Measurements from ENCODE around the gene SYNPO2L. TPM values are rescaled to one million over a fixed set of nuclear protein-coding genes. Genes with fewer than 3 reads are reported as not detected.

Gene SYNPO2L
- total RNA-seq, 1 experiment from 2014 or later = 0.22 TPM

DNA sequence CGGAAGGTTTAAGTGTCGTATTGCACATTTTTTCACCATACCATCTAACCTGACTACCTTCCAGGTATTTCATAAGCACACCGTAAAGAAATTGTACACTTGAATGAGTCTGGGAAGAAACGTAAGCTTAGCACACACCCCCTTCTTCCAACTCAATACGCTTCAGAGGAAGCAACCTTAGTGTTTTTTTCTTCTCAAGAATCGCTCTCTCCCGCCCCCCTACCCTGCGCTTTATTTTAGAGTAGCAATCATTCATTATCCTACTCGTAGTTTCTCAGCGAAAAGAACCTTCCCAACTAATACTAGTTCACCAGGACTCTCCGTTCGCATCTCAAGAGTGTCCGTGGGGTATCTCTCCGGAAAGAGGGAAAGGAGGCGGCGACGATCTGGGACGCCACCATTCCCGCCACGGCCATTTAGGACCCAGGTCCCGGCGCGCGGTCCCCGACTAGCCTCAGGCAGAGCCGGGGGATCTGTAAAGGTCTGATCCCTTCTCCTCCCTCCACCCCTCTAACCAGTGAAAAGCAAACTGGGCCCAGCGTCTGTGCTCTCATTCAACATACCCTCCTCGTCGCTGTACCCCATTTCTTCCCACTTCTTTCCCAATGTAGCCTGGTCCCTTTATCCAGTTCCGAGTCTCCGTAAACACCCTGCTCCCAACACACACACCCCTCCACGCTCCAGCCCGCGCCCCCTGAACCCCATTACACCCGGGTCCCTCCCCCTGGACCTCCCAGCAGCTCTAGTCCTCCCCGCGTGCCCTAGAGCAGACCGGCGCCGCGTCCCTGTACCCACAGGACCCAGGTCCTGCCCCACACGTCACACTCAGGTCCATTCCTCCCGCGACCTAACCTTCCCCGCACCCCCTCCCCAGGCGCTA lies 30.6 kb downstream of the SYNPO2L start:
- H3K4me3 Mint-ChIP-seq = peak overlapping the region; percentile 97
- TF ChIP-seq, protein P1, sequence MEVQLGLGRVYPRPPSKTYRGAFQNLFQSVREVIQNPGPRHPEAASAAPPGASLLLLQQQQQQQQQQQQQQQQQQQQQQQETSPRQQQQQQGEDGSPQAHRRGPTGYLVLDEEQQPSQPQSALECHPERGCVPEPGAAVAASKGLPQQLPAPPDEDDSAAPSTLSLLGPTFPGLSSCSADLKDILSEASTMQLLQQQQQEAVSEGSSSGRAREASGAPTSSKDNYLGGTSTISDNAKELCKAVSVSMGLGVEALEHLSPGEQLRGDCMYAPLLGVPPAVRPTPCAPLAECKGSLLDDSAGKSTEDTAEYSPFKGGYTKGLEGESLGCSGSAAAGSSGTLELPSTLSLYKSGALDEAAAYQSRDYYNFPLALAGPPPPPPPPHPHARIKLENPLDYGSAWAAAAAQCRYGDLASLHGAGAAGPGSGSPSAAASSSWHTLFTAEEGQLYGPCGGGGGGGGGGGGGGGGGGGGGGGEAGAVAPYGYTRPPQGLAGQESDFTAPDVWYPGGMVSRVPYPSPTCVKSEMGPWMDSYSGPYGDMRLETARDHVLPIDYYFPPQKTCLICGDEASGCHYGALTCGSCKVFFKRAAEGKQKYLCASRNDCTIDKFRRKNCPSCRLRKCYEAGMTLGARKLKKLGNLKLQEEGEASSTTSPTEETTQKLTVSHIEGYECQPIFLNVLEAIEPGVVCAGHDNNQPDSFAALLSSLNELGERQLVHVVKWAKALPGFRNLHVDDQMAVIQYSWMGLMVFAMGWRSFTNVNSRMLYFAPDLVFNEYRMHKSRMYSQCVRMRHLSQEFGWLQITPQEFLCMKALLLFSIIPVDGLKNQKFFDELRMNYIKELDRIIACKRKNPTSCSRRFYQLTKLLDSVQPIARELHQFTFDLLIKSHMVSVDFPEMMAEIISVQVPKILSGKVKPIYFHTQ (CRISPR knock-in tag; IDR thresholded peaks at IDR 0.05) = no peak
- TF ChIP-seq PRRX2 (CRISPR knock-in tag; IDR thresholded peaks at IDR 0.05) = no peak
- TF ChIP-seq, protein P2, sequence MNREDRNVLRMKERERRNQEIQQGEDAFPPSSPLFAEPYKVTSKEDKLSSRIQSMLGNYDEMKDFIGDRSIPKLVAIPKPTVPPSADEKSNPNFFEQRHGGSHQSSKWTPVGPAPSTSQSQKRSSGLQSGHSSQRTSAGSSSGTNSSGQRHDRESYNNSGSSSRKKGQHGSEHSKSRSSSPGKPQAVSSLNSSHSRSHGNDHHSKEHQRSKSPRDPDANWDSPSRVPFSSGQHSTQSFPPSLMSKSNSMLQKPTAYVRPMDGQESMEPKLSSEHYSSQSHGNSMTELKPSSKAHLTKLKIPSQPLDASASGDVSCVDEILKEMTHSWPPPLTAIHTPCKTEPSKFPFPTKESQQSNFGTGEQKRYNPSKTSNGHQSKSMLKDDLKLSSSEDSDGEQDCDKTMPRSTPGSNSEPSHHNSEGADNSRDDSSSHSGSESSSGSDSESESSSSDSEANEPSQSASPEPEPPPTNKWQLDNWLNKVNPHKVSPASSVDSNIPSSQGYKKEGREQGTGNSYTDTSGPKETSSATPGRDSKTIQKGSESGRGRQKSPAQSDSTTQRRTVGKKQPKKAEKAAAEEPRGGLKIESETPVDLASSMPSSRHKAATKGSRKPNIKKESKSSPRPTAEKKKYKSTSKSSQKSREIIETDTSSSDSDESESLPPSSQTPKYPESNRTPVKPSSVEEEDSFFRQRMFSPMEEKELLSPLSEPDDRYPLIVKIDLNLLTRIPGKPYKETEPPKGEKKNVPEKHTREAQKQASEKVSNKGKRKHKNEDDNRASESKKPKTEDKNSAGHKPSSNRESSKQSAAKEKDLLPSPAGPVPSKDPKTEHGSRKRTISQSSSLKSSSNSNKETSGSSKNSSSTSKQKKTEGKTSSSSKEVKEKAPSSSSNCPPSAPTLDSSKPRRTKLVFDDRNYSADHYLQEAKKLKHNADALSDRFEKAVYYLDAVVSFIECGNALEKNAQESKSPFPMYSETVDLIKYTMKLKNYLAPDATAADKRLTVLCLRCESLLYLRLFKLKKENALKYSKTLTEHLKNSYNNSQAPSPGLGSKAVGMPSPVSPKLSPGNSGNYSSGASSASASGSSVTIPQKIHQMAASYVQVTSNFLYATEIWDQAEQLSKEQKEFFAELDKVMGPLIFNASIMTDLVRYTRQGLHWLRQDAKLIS (CRISPR knock-in tag; IDR thresholded peaks at IDR 0.05; ENCODE audit: borderline replicate concordance) = no peak
- TF ChIP-seq OVOL2 (CRISPR knock-in tag; IDR thresholded peaks at IDR 0.05; ENCODE audit: borderline replicate concordance) = no peak
- TF ChIP-seq CBFB (CRISPR knock-in tag; IDR thresholded peaks at IDR 0.05; ENCODE audit: low read depth) = no peak
- no peak for TF ChIP-seq FOXJ3 (CRISPR knock-in tag; IDR thresholded peaks at IDR 0.05; ENCODE audit: borderline replicate concordance)
- TF ChIP-seq, protein P3, sequence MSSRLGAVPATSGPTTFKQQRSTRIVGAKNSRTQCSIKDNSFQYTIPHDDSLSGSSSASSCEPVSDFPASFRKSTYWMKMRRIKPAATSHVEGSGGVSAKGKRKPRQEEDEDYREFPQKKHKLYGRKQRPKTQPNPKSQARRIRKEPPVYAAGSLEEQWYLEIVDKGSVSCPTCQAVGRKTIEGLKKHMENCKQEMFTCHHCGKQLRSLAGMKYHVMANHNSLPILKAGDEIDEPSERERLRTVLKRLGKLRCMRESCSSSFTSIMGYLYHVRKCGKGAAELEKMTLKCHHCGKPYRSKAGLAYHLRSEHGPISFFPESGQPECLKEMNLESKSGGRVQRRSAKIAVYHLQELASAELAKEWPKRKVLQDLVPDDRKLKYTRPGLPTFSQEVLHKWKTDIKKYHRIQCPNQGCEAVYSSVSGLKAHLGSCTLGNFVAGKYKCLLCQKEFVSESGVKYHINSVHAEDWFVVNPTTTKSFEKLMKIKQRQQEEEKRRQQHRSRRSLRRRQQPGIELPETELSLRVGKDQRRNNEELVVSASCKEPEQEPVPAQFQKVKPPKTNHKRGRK (CRISPR knock-in tag; IDR thresholded peaks at IDR 0.05; ENCODE audit: borderline replicate concordance) = no peak
- no peak for TF ChIP-seq ZNF232 (CRISPR knock-in tag; IDR thresholded peaks at IDR 0.05)
- TF ChIP-seq SMAD4 (CRISPR knock-in tag; IDR thresholded peaks at IDR 0.05) = no peak
- TF ChIP-seq, protein P4, sequence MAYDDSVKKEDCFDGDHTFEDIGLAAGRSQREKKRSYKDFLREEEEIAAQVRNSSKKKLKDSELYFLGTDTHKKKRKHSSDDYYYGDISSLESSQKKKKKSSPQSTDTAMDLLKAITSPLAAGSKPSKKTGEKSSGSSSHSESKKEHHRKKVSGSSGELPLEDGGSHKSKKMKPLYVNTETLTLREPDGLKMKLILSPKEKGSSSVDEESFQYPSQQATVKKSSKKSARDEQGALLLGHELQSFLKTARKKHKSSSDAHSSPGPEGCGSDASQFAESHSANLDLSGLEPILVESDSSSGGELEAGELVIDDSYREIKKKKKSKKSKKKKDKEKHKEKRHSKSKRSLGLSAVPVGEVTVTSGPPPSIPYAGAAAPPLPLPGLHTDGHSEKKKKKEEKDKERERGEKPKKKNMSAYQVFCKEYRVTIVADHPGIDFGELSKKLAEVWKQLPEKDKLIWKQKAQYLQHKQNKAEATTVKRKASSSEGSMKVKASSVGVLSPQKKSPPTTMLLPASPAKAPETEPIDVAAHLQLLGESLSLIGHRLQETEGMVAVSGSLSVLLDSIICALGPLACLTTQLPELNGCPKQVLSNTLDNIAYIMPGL (CRISPR knock-in tag; IDR thresholded peaks at IDR 0.05) = no peak
- TF ChIP-seq, protein P5, sequence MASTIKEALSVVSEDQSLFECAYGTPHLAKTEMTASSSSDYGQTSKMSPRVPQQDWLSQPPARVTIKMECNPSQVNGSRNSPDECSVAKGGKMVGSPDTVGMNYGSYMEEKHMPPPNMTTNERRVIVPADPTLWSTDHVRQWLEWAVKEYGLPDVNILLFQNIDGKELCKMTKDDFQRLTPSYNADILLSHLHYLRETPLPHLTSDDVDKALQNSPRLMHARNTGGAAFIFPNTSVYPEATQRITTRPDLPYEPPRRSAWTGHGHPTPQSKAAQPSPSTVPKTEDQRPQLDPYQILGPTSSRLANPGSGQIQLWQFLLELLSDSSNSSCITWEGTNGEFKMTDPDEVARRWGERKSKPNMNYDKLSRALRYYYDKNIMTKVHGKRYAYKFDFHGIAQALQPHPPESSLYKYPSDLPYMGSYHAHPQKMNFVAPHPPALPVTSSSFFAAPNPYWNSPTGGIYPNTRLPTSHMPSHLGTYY (CRISPR knock-in tag; IDR thresholded peaks at IDR 0.05) = no peak
- no peak for TF ChIP-seq ATF1 (CRISPR knock-in tag; IDR thresholded peaks at IDR 0.05)
- no peak for TF ChIP-seq ESRRA (CRISPR knock-in tag; IDR thresholded peaks at IDR 0.05; ENCODE audit: borderline replicate concordance)
- TF ChIP-seq SOX15 (CRISPR knock-in tag; IDR thresholded peaks at IDR 0.05) = no peak
- peak; percentile 32; the same call in 1 of the 2 replicates for TF ChIP-seq JUN (CRISPR knock-in tag; IDR thresholded peaks at IDR 0.05)
- no peak for TF ChIP-seq RELA (CRISPR knock-in tag; IDR thresholded peaks at IDR 0.05; ENCODE audit: borderline replicate concordance)
- TF ChIP-seq, protein P6, sequence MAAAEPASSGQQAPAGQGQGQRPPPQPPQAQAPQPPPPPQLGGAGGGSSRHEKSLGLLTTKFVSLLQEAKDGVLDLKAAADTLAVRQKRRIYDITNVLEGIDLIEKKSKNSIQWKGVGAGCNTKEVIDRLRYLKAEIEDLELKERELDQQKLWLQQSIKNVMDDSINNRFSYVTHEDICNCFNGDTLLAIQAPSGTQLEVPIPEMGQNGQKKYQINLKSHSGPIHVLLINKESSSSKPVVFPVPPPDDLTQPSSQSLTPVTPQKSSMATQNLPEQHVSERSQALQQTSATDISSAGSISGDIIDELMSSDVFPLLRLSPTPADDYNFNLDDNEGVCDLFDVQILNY (CRISPR knock-in tag; IDR thresholded peaks at IDR 0.05) = 0 out of 2 replicates have a peak, but pooled peaks have one; percentile 55

More for the DNA sequence above, 30.6 kb downstream of the SYNPO2L start:
- ATAC-seq (peak; percentile 77), DNase-seq (ENCODE audit: low spot score) (peak; percentile 63)
- POLR2A ChIA-PET = interaction anchor here (0.6 to 1.4 kb wide), 8 partner anchors 9 to 378 kb away, joined by 3 to 10 read pairs (median 4); partner anchors contain the start of genes DNAJC9 and USP54
- Mint-ChIP-seq H3K27ac (peak overlapping the region; percentile 99), H3K36me3 (no peaks in the 10 kb centered on the region), H3K27me3 (ENCODE audit: low read depth) (no peaks in the 10 kb centered on the region), H3K4me1 (peaks cover 20% of the 10 kb centered on the region), H3K9me3 (no peaks in the 10 kb centered on the region)
- CTCF ChIA-PET = interaction anchor here (0.6 to 1.7 kb wide), 4 partner anchors 18 to 96 kb away, joined by 3 to 12 read pairs (median 8); no protein-coding TSS in a partner anchor

Measured in WTC11 (cell line).